ENCODE results near the gene PXMP2.

DNA sequence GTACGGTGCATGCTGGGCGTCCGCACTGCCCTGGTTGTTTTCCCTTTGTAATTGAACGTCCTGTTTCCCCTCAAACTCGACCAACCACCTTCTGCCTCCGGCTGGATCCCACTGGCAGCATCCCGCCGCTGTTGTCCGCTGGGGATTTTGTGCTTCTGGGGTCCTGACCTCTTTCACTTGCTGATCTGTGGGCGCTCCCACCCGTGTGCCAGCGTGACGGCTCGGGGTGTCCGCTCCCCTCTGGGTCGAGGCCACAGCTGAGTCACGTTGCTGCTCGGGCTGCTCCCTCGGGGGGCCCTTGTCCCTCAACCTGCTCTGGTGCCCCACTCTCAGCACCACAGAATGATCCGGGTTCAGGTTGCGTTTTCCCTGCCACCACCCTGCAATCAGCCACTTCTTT, 31.3 kb downstream of the PXMP2 start:
- TF ChIP-seq, protein P1, sequence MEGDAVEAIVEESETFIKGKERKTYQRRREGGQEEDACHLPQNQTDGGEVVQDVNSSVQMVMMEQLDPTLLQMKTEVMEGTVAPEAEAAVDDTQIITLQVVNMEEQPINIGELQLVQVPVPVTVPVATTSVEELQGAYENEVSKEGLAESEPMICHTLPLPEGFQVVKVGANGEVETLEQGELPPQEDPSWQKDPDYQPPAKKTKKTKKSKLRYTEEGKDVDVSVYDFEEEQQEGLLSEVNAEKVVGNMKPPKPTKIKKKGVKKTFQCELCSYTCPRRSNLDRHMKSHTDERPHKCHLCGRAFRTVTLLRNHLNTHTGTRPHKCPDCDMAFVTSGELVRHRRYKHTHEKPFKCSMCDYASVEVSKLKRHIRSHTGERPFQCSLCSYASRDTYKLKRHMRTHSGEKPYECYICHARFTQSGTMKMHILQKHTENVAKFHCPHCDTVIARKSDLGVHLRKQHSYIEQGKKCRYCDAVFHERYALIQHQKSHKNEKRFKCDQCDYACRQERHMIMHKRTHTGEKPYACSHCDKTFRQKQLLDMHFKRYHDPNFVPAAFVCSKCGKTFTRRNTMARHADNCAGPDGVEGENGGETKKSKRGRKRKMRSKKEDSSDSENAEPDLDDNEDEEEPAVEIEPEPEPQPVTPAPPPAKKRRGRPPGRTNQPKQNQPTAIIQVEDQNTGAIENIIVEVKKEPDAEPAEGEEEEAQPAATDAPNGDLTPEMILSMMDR (IDR thresholded peaks at IDR 0.05; ENCODE audit: insufficient read depth, low read depth, low read length): no peak
- TF ChIP-seq EZH2 (IDR thresholded peaks at IDR 0.05; ENCODE audit: insufficient read depth, low read length): no peak

All from astrocyte (in vitro differentiated cells and primary cell).